Ectodermal cell (in vitro differentiated cells): ENCODE measurements around the gene MEIKIN.
"Not testable (repeated sequence)": the region's sequence is repeated elsewhere in the genome, so short reads cannot be mapped to it uniquely, and the experiment has no call there.

Experiments
- H3K27ac ChIP-seq: 2 replicates; pipeline ENCODE4 v1.7.0; 2013; ENCODE audit warnings: mild to moderate bottlenecking, low read depth, low read length; ENCODE audit not compliant: insufficient read depth, poor library complexity, severe bottlenecking
- H3K27me3 ChIP-seq: 2 replicates; pipeline ENCODE4 v1.7.0; 2013; ENCODE audit warnings: mild to moderate bottlenecking, low read length; ENCODE audit not compliant: insufficient read depth, control insufficient read depth, poor library complexity, severe bottlenecking
- H3K36me3 ChIP-seq: one replicate; pipeline ENCODE4 v1.7.0; 2013; ENCODE audit warnings: low read length; ENCODE audit not compliant: control insufficient read depth, insufficient read depth
- H3K4me1 ChIP-seq: one replicate; pipeline ENCODE4 v1.7.0; 2013; ENCODE audit warnings: low read length; ENCODE audit not compliant: control insufficient read depth, insufficient read depth
- H3K4me3 ChIP-seq: 2 replicates; pipeline ENCODE4 v1.7.0; 2013; ENCODE audit warnings: low read depth, low read length, control low read depth; ENCODE audit not compliant: insufficient read depth
- H3K9me3 ChIP-seq: 2 replicates; pipeline ENCODE4 v1.7.0; 2013; ENCODE audit warnings: mild to moderate bottlenecking, low read length, moderate library complexity; ENCODE audit not compliant: control insufficient read depth
- WGBS, 2 experiments: methylation state at CpG; one replicate each; pipeline ENCODE4 v1.1.7; 2013; ENCODE audit warnings: missing lambda C conversion rate in 2 of 2; 5-methylcytosine and 5-hydroxymethylcytosine counted together

The MEIKIN gene

DNA sequence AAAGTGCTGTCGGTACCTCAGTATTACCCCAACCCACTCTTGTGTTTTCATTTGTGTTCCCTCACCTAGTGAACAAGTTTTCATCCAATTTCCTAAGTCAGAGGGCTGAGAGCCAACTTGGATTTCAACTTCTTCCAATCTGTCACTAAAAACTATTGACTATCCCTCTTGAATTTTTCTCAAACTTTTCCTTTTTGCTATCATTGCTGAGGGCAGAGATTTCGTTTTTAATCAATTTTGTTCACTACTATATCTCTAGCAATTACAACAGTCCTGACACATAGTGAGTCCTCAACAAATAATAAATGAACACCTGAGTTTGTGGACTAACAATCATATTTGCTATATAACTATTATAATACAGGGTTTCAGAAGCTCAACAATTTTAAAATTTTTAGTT lies 29.0 kb downstream of the MEIKIN start:
- 58 to 68% methylated on average over 2 of the region's 2 CpGs for WGBS, 2 experiments
- H3K4me1 ChIP-seq, result no peaks in the 10 kb centered on the region
- H3K27ac ChIP-seq, result no peak overlapping the region
- no peak overlapping the region for H3K4me3 ChIP-seq
- H3K36me3 ChIP-seq, result no peaks in the 10 kb centered on the region
- no peaks in the 10 kb centered on the region for H3K27me3 ChIP-seq
- no peaks in the 10 kb centered on the region for H3K9me3 ChIP-seq

- H3K4me3 ChIP-seq, result no peak overlapping the region
- no peaks in the 10 kb centered on the region for H3K9me3 ChIP-seq
- H3K36me3 ChIP-seq, result no peaks in the 10 kb centered on the region
- H3K27me3 ChIP-seq, result no peaks in the 10 kb centered on the region
- H3K27ac ChIP-seq, result no peak overlapping the region
- H3K4me1 ChIP-seq, result no peaks in the 10 kb centered on the region
Observed at GRCh38 chr5:131914472-131914871, 31.0 kb downstream of the MEIKIN start.

- 76 to 82% methylated on average over 3 of the region's 3 CpGs for WGBS, 2 experiments
- H3K4me1 ChIP-seq, result no peaks in the 10 kb centered on the region
Observed at GRCh38 chr5:131913603-131914002, 31.9 kb downstream of the MEIKIN start.

GRCh38 chr5:131906668-131907067 lies 38.8 kb downstream of the MEIKIN start:
- H3K4me3 ChIP-seq, result no peak overlapping the region
- no peaks in the 10 kb centered on the region for H3K4me1 ChIP-seq
- no peaks in the 10 kb centered on the region for H3K36me3 ChIP-seq
- H3K27me3 ChIP-seq, result no peaks in the 10 kb centered on the region
- WGBS, 2 experiments, result 78 to 100% methylated on average over 1 of the region's 2 CpGs
- H3K9me3 ChIP-seq, result peaks cover 3% of the 10 kb centered on the region
- no peak overlapping the region for H3K27ac ChIP-seq

More at GRCh38 chr5:131913603-131914002, 31.9 kb downstream of the MEIKIN start:
- Histone ChIP-seq H3K27me3 (no peaks in the 10 kb centered on the region), H3K36me3 (no peaks in the 10 kb centered on the region), H3K4me3 (no peak overlapping the region), H3K27ac (no peak overlapping the region), H3K9me3 (no peaks in the 10 kb centered on the region)

- H3K4me3 ChIP-seq, H3K27ac ChIP-seq, H3K36me3 ChIP-seq, H3K9me3 ChIP-seq, H3K4me1 ChIP-seq, H3K27me3 ChIP-seq: not testable (repeated sequence)
- WGBS, 2 experiments, result 100% methylated on average over 1 of the region's 1 CpG; no CpG with 5 or more reads in 1 of the 2 experiments
Observed at GRCh38 chr5:131902266-131902665, 43.2 kb downstream of the MEIKIN start.

- H3K27ac ChIP-seq, result no peak overlapping the region
- no peaks in the 10 kb centered on the region for H3K36me3 ChIP-seq
- peaks cover 3% of the 10 kb centered on the region for H3K9me3 ChIP-seq
- no peak overlapping the region for H3K4me3 ChIP-seq
- no peaks in the 10 kb centered on the region for H3K4me1 ChIP-seq
- no peaks in the 10 kb centered on the region for H3K27me3 ChIP-seq
Observed at GRCh38 chr5:131899686-131900085, 45.8 kb downstream of the MEIKIN start.

- Histone ChIP-seq H3K36me3 (no peaks in the 10 kb centered on the region), H3K27me3 (no peaks in the 10 kb centered on the region)
- 88 to 95% methylated on average over 5 of the region's 5 CpGs for WGBS, 2 experiments
Observed at GRCh38 chr5:131883984-131884383, 61.5 kb downstream of the MEIKIN start.

GRCh38 chr5:131879705-131880104 lies 65.8 kb downstream of the MEIKIN start:
- 86 to 92% methylated on average over 5 of the region's 5 CpGs for WGBS, 2 experiments
- H3K9me3 ChIP-seq, result no peaks in the 10 kb centered on the region

More at GRCh38 chr5:131883984-131884383, 61.5 kb downstream of the MEIKIN start:
- Histone ChIP-seq H3K9me3 (no peaks in the 10 kb centered on the region), H3K27ac (no peak overlapping the region), H3K4me3 (no peak overlapping the region), H3K4me1 (no peaks in the 10 kb centered on the region)

DNA sequence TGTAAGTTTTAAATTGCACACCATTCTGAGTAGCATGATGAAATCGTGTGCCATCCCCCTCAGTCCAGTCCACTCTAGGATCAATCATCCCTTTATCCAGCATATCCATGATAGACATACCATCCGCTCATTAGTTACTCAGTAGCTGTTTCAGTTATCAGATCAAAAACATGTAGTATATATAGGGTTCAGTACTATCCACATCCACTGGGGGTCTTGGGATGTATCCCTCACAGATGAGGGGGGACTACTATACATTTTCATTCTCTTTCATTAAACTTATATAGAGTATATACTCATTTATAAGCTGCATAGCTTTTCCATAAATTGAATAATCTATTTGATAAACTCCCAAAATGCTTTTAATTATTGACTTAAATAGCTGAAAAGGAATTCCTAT lies 67.6 kb downstream of the MEIKIN start:
- Histone ChIP-seq H3K4me1 (no peaks in the 10 kb centered on the region), H3K9me3 (no peaks in the 10 kb centered on the region)
- WGBS, 2 experiments, result 71 to 95% methylated on average over 1 of the region's 2 CpGs

More at GRCh38 chr5:131879705-131880104, 65.8 kb downstream of the MEIKIN start:
- Histone ChIP-seq H3K4me3 (no peak overlapping the region), H3K36me3 (no peaks in the 10 kb centered on the region), H3K4me1 (no peaks in the 10 kb centered on the region), H3K27me3 (no peaks in the 10 kb centered on the region), H3K27ac (no peak overlapping the region)

GRCh38 chr5:131871251-131871650 lies 74.2 kb downstream of the MEIKIN start:
- not testable (repeated sequence) for H3K9me3 ChIP-seq, H3K36me3 ChIP-seq, H3K27ac ChIP-seq, H3K4me1 ChIP-seq, H3K4me3 ChIP-seq, H3K27me3 ChIP-seq
- WGBS, 2 experiments, result 93 to 95% methylated on average over 12 of the region's 12 CpGs

More for the DNA sequence above, 67.6 kb downstream of the MEIKIN start:
- H3K27me3 ChIP-seq, result no peaks in the 10 kb centered on the region
- no peaks in the 10 kb centered on the region for H3K36me3 ChIP-seq
- no peak overlapping the region for H3K27ac ChIP-seq
- no peak overlapping the region for H3K4me3 ChIP-seq

DNA sequence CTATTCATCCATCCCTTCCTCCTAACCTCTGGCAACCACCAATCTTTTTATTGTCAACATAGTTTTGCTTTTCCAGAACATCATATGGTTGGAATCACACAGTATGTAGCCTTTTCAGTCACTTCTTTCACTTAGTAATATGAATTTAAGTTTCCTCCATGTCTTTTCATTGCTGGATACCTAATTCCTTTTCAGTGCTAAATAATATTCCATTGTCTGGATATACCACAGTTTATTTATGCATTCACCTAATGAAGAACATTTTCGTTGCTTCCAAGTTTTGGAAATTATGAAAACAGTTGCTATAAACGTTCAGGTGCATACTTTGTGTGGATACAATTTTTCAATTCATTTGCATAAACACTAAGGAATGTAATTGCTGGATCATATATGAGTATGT lies 77.9 kb downstream of the MEIKIN start:
- Histone ChIP-seq H3K36me3 (no peaks in the 10 kb centered on the region), H3K27ac (no peak overlapping the region), H3K4me3 (no peak overlapping the region), H3K27me3 (no peaks in the 10 kb centered on the region), H3K9me3 (peaks cover 2% of the 10 kb centered on the region), H3K4me1 (no peaks in the 10 kb centered on the region)
- WGBS, 2 experiments, result 60 to 74% methylated on average over 1 to 2 of the region's 2 CpGs
